IMR-90 (cell line): Measurements from ENCODE around the gene RGSL1. TPM values are rescaled to one million over a fixed set of nuclear protein-coding genes. Genes with fewer than 3 reads are reported as not detected.

Source experiments
- ATAC-seq: fragments of 200-7000 bp; cut with Tn5 transposase; 2 replicates; pipeline ENCODE4 v1.9.1; 2020; ENCODE audit warnings: low read depth, mild to moderate bottlenecking, moderate library complexity
- BruUV-seq: library from RNA; stranded (reverse); fragments of 400-500 nt; replicated peaks from 2 replicates; lab custom pipeline; 2021; lab: Mats Ljungman, UMichigan
- CTCF ChIA-PET: fragments of 300-600 bp; formaldehyde crosslinking; extraction: SDS; loops from one replicate; lab custom pipeline; 2021; ENCODE audit warnings: antibody characterized with exemption; lab: Yijun Ruan, JAX
- POLR2A ChIA-PET: fragments of 300-600 bp; sonication (Branson Sonifier 250); formaldehyde crosslinking; loops from one replicate; lab custom pipeline; 2022; ENCODE audit warnings: antibody characterized with exemption; ENCODE audit not compliant: unreplicated experiment; lab: Charles Lee
- DNase-seq: peaks from one replicate; pipeline ENCODE4 v3.0.0; 2013
- H2AFZ ChIP-seq: replicated peaks from 2 replicates; pipeline ENCODE3; 2013; ENCODE audit warnings: low read length, mild to moderate bottlenecking; ENCODE audit not compliant: poor library complexity
- H2AK5ac ChIP-seq: 2 replicates; pipeline ENCODE4 v1.6.1; 2013; ENCODE audit warnings: low read depth, low read length, inconsistent platforms
- H2AK9ac ChIP-seq: replicated peaks from 2 replicates; pipeline ENCODE3; 2013; ENCODE audit warnings: mild to moderate bottlenecking, low read depth, low read length, moderate library complexity; ENCODE audit not compliant: poor library complexity
- H2BK120ac ChIP-seq: 2 replicates; pipeline ENCODE4 v1.6.1; 2013; ENCODE audit warnings: low read depth, low read length, inconsistent platforms
- H2BK15ac ChIP-seq: 3 replicates; pipeline ENCODE4 v1.6.1; 2013; ENCODE audit warnings: low read depth, low read length, inconsistent platforms
- H2BK20ac ChIP-seq: 2 replicates; pipeline ENCODE4 v1.6.1; 2013; ENCODE audit warnings: low read depth, mild to moderate bottlenecking, inconsistent platforms, low read length, moderate library complexity
- H2BK5ac ChIP-seq: 2 replicates; pipeline ENCODE4 v1.6.1; 2013; ENCODE audit warnings: mild to moderate bottlenecking, low read depth, low read length, inconsistent platforms; ENCODE audit not compliant: poor library complexity, severe bottlenecking
- H3K14ac ChIP-seq: replicated peaks from 2 replicates; pipeline ENCODE4 v1.6.1; 2013; ENCODE audit warnings: low read depth, low read length, inconsistent platforms
- H3K18ac ChIP-seq: 2 replicates; pipeline ENCODE4 v1.6.1; 2013; ENCODE audit warnings: low read depth, low read length, control low read depth
- H3K23ac ChIP-seq: 2 replicates; pipeline ENCODE4 v1.6.1; 2013; ENCODE audit warnings: low read depth, low read length, inconsistent platforms
- H3K27ac ChIP-seq: 2 replicates; pipeline ENCODE4 v1.5.1; 2013; ENCODE audit warnings: mild to moderate bottlenecking, control low read depth, low read length; ENCODE audit not compliant: insufficient read depth
- H3K27me3 ChIP-seq: 2 replicates; pipeline ENCODE4 v1.6.1; 2013; ENCODE audit warnings: low read length; ENCODE audit not compliant: control insufficient read depth, insufficient read depth
- H3K36me3 ChIP-seq: 2 replicates; pipeline ENCODE4 v1.6.1; 2013; ENCODE audit warnings: low read length, mixed read lengths; ENCODE audit not compliant: control insufficient read depth, insufficient read depth
- H3K4ac ChIP-seq: 2 replicates; pipeline ENCODE4 v1.6.1; 2013; ENCODE audit warnings: low read depth, low read length, inconsistent platforms
- H3K4me1 ChIP-seq: 2 replicates; pipeline ENCODE4 v1.6.1; 2013; ENCODE audit warnings: low read length, mixed read lengths; ENCODE audit not compliant: control insufficient read depth, insufficient read depth
- H3K4me2 ChIP-seq: 2 replicates; pipeline ENCODE4 v1.6.1; 2013; ENCODE audit warnings: low read depth, mild to moderate bottlenecking, control low read depth, low read length, moderate library complexity
- H3K4me3 ChIP-seq: 2 replicates; pipeline ENCODE4 v1.5.1; 2013; ENCODE audit warnings: low read depth, mild to moderate bottlenecking, control low read depth, low read length, moderate library complexity; ENCODE audit not compliant: insufficient read depth
- H3K56ac ChIP-seq: 2 replicates; pipeline ENCODE4 v1.6.1; 2013; ENCODE audit warnings: low read length, inconsistent platforms; ENCODE audit not compliant: insufficient read depth; ENCODE audit errors: extremely low read depth
- H3K79me1 ChIP-seq, 2 experiments: 2 replicates each; pipeline ENCODE4 v1.6.1; 2013; ENCODE audit warnings: low read length in 2 of 2, inconsistent platforms in 1 of 2, low read depth in 1 of 2
- H3K9ac ChIP-seq: 2 replicates; pipeline ENCODE4 v1.6.1; 2013; ENCODE audit warnings: low read depth, low read length, control low read depth
- H3K9me1 ChIP-seq: 2 replicates; pipeline ENCODE4 v1.6.1; 2013; ENCODE audit warnings: low read length, inconsistent platforms; ENCODE audit not compliant: insufficient read depth
- H3K9me3 ChIP-seq: 2 replicates; pipeline ENCODE4 v1.6.1; 2013; ENCODE audit warnings: low read length; ENCODE audit not compliant: control insufficient read depth, insufficient read depth
- H4K20me1 ChIP-seq: 2 replicates; pipeline ENCODE4 v1.6.1; 2013; ENCODE audit warnings: low read length, inconsistent platforms; ENCODE audit not compliant: insufficient read depth
- H4K5ac ChIP-seq: 2 replicates; pipeline ENCODE4 v1.6.1; 2013; ENCODE audit warnings: mild to moderate bottlenecking, low read depth, low read length, control low read depth
- H4K8ac ChIP-seq, 2 experiments: 2 replicates each; pipeline ENCODE4 v1.6.1; 2013; ENCODE audit warnings: low read depth in 2 of 2, low read length in 2 of 2, control low read depth in 1 of 2, inconsistent platforms in 1 of 2
- H4K91ac ChIP-seq: 2 replicates; pipeline ENCODE4 v1.6.1; 2013; ENCODE audit warnings: low read depth, low read length, inconsistent platforms; ENCODE audit not compliant: insufficient read depth
- BHLHE40 ChIP-seq: fragments of 150-350 bp; IDR thresholded peaks from 2 replicates; pipeline ENCODE4 v1.6.1; 2016; ENCODE audit warnings: mild to moderate bottlenecking, low read depth, low read length
- ELK1 ChIP-seq: fragments of 150-350 bp; IDR thresholded peaks from 2 replicates; pipeline ENCODE4 v1.6.1; 2016; ENCODE audit warnings: low read depth, mild to moderate bottlenecking, low read length, moderate library complexity, borderline replicate concordance
- RCOR1 ChIP-seq: IDR thresholded peaks from 2 replicates; pipeline ENCODE4 v1.6.1; 2012; ENCODE audit warnings: mild to moderate bottlenecking, low read length, improper control_type of control experiment; ENCODE audit not compliant: insufficient replicate concordance
- WGBS, 2 experiments: methylation state at CpG; one replicate each; pipeline versions ENCODE4 v1.1.5 to v1.1.7; 2013; ENCODE audit warnings: missing lambda C conversion rate in 2 of 2; ENCODE audit not compliant: insufficient read length in 1 of 2; ENCODE audit errors: extremely low coverage in 2 of 2; 5-methylcytosine and 5-hydroxymethylcytosine counted together
- dilution Hi-C: fragments of 300-500 bp; cut with HindIII; formaldehyde crosslinking; loops from one replicate; pipeline ENCODE4 v1.14.3; 2018; ENCODE audit warnings: low sequenced_read_pairs; ENCODE audit not compliant: unreplicated experiment
- in situ Hi-C: fragments of 300-500 bp; cut with MboI; formaldehyde crosslinking; loops from 3 replicates; pipeline ENCODE4 v1.14.3; 2019; ENCODE audit warnings: low sequenced_read_pairs, inconsistent platforms, mixed read lengths
- intact Hi-C: fragments of 100-400 bp; cut with micrococcal nuclease; formaldehyde crosslinking; loops from 2 replicates; pipeline ENCODE4 v1.10.0; 2022
- polyA plus RNA-seq, 3 experiments: library from polyadenylated mRNA; depleted of rRNA; stranded (reverse); fragments of >200 nt; gene quantifications; 2 replicates each; pipeline ENCODE4 v1.2.3, GENCODE V29; 2012; ENCODE audit warnings: low replicate concordance in 1 of 3
- total RNA-seq: library from RNA; depleted of rRNA; stranded (reverse); fragments of >200 nt; gene quantifications from 2 replicates; pipeline ENCODE4 v1.2.3, GENCODE V29; 2012

RGSL1 gene
- total and polyA plus RNA-seq, 2 of the 4 experiments (the other 2 are of a cell fraction): not detected

DNA sequence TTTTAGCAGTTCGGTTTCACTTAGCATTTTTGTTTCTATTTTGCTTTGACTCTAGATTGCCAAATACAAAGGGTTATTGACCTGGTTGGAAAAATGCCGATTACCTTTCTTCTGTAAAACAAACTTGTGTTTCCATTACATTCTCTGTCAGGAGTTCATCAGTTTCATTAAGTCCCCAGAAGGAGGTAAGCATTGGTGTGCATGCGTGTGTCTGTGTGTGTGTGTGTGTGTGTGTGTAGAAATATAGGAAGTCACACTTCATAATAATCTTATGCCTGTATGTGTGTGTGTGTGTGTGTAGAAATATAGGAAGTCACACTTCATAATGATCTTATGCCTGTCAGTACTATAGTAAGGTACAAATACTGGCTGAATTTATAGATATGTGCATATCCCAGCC is 10.0 kb downstream of the RGSL1 start:
- no TSS peak for BruUV-seq
- no peak overlapping the region for H2BK5ac ChIP-seq

More for the DNA sequence above, 10.0 kb downstream of the RGSL1 start:
- Histone ChIP-seq H4K91ac (no peak overlapping the region), H3K27ac (no peak overlapping the region), H2AK9ac (no peak overlapping the region), H3K4me1 (no peaks in the 10 kb centered on the region), H3K56ac (no peak overlapping the region), H2BK20ac (no peak overlapping the region), H3K4ac (no peak overlapping the region), H3K14ac (no peak overlapping the region), H3K27me3 (no peaks in the 10 kb centered on the region), H3K23ac (no peak overlapping the region), H3K79me1 (no peaks in the 10 kb centered on the region), H4K20me1 (no peaks in the 10 kb centered on the region), H4K8ac (no peak overlapping the region), H3K9me1 (no peaks in the 10 kb centered on the region), H3K9me3 (no peaks in the 10 kb centered on the region), H4K5ac (no peak overlapping the region), H2BK120ac (no peak overlapping the region), H3K4me3 (no peak overlapping the region), H2AFZ (no peak overlapping the region), H2BK15ac (no peak overlapping the region), H3K18ac (no peak overlapping the region), H3K4me2 (no peak overlapping the region), H3K36me3 (no peaks in the 10 kb centered on the region), H3K9ac (no peak overlapping the region), H2AK5ac (no peak overlapping the region)
- TF ChIP-seq RCOR1 (no peak), ELK1 (no peak), BHLHE40 (no peak)
- DNase-seq (no peak), ATAC-seq (no peak)
- dilution Hi-C loops: no loop called here
- WGBS, 2 experiments: no CpG with 5 or more reads among the region's 3 CpGs
- ChIA-PET CTCF (no interaction called here), POLR2A (no interaction called here)
- in situ Hi-C loops: no loop called here
- intact Hi-C loops: no loop called here
